ENCODE results near the gene RREB1. TPM values are rescaled to one million over a fixed set of nuclear protein-coding genes. Genes with fewer than 3 reads are reported as not detected.

The RREB1 gene
- total and polyA plus RNA-seq, 3 donors from 2014 or later = 30.0 to 79.2 (median 75.0) TPM

- H3K36me3 ChIP-seq (ENCODE audit: low read depth, missing control alignments) = no peaks in the 10 kb centered on the region
- TF ChIP-seq POLR2A (IDR thresholded peaks at IDR 0.05) = no peak
- TF ChIP-seq CTCF (IDR thresholded peaks at IDR 0.05) = no peak
These were observed 185.0 kb downstream of the RREB1 start for GRCh38 chr6:7292596-7293255.

GRCh38 chr6:7295916-7296315 lies 188.2 kb downstream of the RREB1 start:
- TF ChIP-seq CTCF (IDR thresholded peaks at IDR 0.05) (no peak), POLR2A (IDR thresholded peaks at IDR 0.05) (no peak)
- H3K4me3 ChIP-seq = no peak overlapping the region
- H3K27ac ChIP-seq = no peak overlapping the region
- H3K27me3 ChIP-seq = no peaks in the 10 kb centered on the region
- WGBS, 2 donors = 85 to 86% methylated on average over 3 of the region's 3 CpGs
- no peaks in the 10 kb centered on the region for H3K4me1 ChIP-seq
- DNase-seq = no peak
- H3K36me3 ChIP-seq (ENCODE audit: low read depth, missing control alignments) = no peaks in the 10 kb centered on the region
- no peaks in the 10 kb centered on the region for H3K9me3 ChIP-seq
- intact Hi-C loops (cut with DNase I; ENCODE audit: low total_unique reads) = no loop called here

More at GRCh38 chr6:7292596-7293255, 185.0 kb downstream of the RREB1 start:
- H3K27me3 ChIP-seq = no peaks in the 10 kb centered on the region
- WGBS, 2 donors = 76 to 79% methylated on average over 6 of the region's 6 CpGs
- DNase-seq = no peak
- no peaks in the 10 kb centered on the region for H3K4me1 ChIP-seq
- no peaks in the 10 kb centered on the region for H3K9me3 ChIP-seq
- H3K27ac ChIP-seq = no peak overlapping the region
- intact Hi-C loops (cut with DNase I; ENCODE audit: low total_unique reads) = no loop called here
- no peak overlapping the region for H3K4me3 ChIP-seq

- TF ChIP-seq CTCF (IDR thresholded peaks at IDR 0.05) (no peak), POLR2A (IDR thresholded peaks at IDR 0.05) (no peak)
- WGBS, 2 donors = 89 to 93% methylated on average over 2 of the region's 2 CpGs
- Histone ChIP-seq H3K9me3 (no peaks in the 10 kb centered on the region), H3K27me3 (no peaks in the 10 kb centered on the region), H3K27ac (no peak overlapping the region), H3K36me3 (ENCODE audit: low read depth, missing control alignments) (no peaks in the 10 kb centered on the region), H3K4me1 (no peaks in the 10 kb centered on the region), H3K4me3 (no peak overlapping the region)
- DNase-seq = no peak
- intact Hi-C loops (cut with DNase I; ENCODE audit: low total_unique reads) = no loop called here
These were observed 188.8 kb downstream of the RREB1 start for GRCh38 chr6:7296602-7297001.

GRCh38 chr6:7298113-7298512 lies 190.4 kb downstream of the RREB1 start:
- Histone ChIP-seq H3K4me1 (no peaks in the 10 kb centered on the region), H3K9me3 (no peaks in the 10 kb centered on the region), H3K4me3 (no peak overlapping the region), H3K27ac (no peak overlapping the region), H3K36me3 (ENCODE audit: low read depth, missing control alignments) (no peaks in the 10 kb centered on the region), H3K27me3 (no peaks in the 10 kb centered on the region)
- no peak for DNase-seq
- WGBS, 2 donors = 89 to 93% methylated on average over 1 of the region's 1 CpG
- intact Hi-C loops (cut with DNase I; ENCODE audit: low total_unique reads) = no loop called here
- TF ChIP-seq POLR2A (IDR thresholded peaks at IDR 0.05) = no peak
- no peak for TF ChIP-seq CTCF (IDR thresholded peaks at IDR 0.05)

- Histone ChIP-seq H3K4me3 (no peak overlapping the region), H3K9me3 (no peaks in the 10 kb centered on the region), H3K27ac (no peak overlapping the region), H3K4me1 (no peaks in the 10 kb centered on the region), H3K27me3 (no peaks in the 10 kb centered on the region), H3K36me3 (ENCODE audit: low read depth, missing control alignments) (no peaks in the 10 kb centered on the region)
- TF ChIP-seq CTCF (IDR thresholded peaks at IDR 0.05) (no peak), POLR2A (IDR thresholded peaks at IDR 0.05) (no peak)
- DNase-seq = no peak
- intact Hi-C loops (cut with DNase I; ENCODE audit: low total_unique reads) = no loop called here
- 64 to 66% methylated on average over 5 of the region's 5 CpGs for WGBS, 2 donors
These were observed 193.2 kb downstream of the RREB1 start for GRCh38 chr6:7300926-7301325.

Measured in testis (tissue), 3 donors.